ENCODE data around the gene SLC16A1.
"Not testable (repeated sequence)": the region's sequence is repeated elsewhere in the genome, so short reads cannot be mapped to it uniquely, and the experiment has no call there.

Gene SLC16A1, protein sequence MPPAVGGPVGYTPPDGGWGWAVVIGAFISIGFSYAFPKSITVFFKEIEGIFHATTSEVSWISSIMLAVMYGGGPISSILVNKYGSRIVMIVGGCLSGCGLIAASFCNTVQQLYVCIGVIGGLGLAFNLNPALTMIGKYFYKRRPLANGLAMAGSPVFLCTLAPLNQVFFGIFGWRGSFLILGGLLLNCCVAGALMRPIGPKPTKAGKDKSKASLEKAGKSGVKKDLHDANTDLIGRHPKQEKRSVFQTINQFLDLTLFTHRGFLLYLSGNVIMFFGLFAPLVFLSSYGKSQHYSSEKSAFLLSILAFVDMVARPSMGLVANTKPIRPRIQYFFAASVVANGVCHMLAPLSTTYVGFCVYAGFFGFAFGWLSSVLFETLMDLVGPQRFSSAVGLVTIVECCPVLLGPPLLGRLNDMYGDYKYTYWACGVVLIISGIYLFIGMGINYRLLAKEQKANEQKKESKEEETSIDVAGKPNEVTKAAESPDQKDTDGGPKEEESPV

DNA sequence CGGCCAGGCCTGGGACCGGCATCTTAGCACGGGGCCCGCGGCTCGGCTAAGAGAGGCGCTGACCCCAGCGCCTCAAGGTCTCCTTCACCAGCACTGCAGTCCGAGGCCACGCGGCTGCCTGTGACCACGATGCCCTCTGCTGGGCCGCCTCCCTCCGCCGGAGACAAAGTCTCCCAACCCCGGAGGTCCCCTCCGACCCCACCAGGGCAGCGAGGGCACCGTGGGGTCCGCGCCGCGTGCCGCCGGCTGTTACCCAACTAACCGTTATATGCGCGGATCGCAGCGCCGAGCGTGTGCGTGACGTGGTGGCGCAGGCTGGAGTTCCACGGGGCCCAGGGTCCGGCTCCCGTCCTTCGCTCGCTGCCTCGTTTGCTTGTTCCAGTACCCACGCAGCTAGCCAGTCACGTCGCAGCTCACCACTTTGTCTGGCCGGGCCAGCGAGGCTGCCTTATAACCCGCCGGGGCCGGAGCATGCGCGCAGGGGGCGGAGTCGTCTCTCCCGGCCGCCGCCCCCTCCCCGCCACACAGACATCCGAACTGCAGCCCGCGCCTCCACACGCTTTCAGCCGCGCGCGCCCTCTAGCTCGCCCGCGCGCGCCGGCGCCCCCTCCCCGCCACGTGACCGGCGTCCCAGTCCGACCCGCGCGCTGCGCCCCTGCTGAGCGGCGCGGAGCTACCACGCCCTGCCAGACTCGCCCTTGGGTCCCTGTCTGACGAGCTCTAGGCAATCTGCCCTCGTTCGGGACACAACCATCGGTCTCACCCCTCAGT, at the start of gene SLC16A1:
Gene SLC16A1 (minus strand): TSS at position 424 of the 771 bp plus-strand sequence. CDS start 26,888 bp downstream, outside the sequence.
- TF ChIP-seq JUND (IDR thresholded peaks at IDR 0.05; ENCODE audit: low read depth): no peak
- DNase-seq (ENCODE audit: low read depth in 1 of 2, low spot score in 1 of 2): peak; percentile 46 to 74
- in situ Hi-C loops (cut with HindIII; ENCODE audit: low pct_unique_long_range_greater_than_20kb, low sequenced_read_pairs): no loop called here

DNA sequence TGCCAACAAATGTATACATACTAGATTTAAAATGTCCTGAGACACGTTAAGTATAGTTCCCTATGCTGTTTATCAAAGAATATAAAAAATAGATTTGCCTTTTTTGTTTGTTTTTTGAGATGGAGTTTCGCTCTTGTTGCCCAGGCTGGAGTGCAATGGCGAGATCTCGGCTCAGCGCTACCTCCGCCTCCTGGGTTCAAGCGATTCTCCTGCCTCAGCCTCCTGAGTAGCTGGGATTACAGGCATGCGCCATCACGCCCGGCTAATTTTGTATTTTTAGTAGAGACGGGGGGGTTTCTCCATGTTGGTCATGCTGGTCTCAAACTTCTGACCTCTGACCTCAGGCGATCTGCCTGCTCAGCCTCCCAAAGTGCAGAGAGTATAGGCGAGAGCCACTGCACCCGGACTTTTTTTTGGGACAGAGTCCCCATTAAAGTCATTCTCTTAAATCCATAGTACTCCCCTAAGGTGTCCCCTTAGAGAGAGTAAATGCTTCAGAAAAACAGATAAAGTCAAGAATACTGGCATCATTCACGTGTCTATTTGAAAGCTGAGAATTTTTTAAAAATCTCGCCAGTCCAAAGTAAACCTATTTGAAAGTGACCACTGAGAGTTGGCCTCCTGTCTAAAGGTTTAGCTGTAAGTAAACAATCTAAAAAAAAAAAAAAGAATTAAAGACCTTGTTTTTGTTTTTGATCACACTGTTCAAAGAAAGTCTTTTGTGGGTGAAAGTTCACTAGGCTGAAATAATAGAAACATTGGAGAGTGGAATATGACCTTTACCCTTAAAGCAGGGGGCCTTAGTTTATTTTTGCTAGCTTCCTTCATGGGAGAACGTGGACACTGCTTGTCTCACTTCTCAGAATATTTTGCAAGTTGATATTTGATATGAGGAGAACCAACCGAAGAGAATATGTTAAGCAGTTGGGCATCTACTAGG, 48.0 kb upstream of the SLC16A1 start:
- TF ChIP-seq JUND (IDR thresholded peaks at IDR 0.05; ENCODE audit: low read depth): no peak
- DNase-seq (ENCODE audit: low read depth in 1 of 2, low spot score in 1 of 2): no peak
- in situ Hi-C loops (cut with HindIII; ENCODE audit: low pct_unique_long_range_greater_than_20kb, low sequenced_read_pairs): no loop called here

DNA sequence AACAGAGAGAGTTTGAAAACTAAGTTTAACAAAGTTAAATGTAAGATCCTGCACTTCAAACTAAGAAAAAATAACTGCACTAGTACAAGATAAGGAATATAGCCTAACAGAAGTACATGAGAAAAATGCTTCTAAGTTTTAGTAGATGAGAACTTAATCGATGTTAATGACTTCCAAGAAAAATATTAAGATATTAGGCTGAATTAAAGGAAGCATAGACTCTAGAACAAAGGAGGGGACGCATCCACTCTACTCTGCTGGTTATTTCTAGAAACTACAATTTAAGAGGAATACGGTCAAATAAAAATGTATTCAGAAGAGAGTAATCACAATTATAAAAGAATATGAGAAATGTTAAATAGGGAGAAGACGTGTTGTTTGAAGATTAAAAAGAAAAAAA, 46.3 kb upstream of the SLC16A1 start:
- DNase-seq (ENCODE audit: low read depth in 1 of 2, low spot score in 1 of 2): no peak
- in situ Hi-C loops (cut with HindIII; ENCODE audit: low pct_unique_long_range_greater_than_20kb, low sequenced_read_pairs): no loop called here
- TF ChIP-seq JUND (IDR thresholded peaks at IDR 0.05; ENCODE audit: low read depth): no peak

DNA sequence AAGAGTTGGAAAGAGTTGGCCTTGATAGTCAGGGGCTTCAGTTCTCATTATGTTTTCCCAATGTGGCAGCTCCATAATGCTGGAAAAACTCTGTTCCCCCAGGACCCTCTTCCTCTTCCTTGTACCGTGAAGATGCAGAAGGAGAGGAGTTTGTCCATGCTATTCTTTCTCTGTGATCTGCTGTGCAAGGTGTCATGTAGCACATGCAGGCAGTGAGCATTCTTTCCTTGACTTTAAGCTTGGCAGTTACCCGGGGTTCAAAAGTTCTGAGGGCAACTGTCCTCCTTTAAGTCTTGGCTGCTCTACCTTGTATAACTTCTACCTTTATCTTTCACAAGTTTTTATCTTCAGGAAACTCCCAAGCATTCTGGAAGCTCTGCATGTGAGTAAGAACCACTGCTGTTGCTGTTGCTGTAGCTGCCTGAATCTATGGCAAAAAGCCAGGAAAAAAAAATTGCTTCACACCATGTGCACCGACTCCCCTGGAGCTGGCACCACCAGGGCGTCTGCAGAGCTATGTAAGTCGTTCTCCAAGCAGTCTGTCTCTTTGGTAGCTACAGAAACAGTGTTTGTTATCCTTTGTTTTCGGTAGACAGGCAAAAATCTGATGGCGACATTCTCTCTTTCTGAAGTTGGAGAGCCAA, 42.7 kb upstream of the SLC16A1 start:
- in situ Hi-C loops (cut with HindIII; ENCODE audit: low pct_unique_long_range_greater_than_20kb, low sequenced_read_pairs): no loop called here
- no peak for TF ChIP-seq JUND (IDR thresholded peaks at IDR 0.05; ENCODE audit: low read depth)
- peak; percentile 4 to 5 for DNase-seq (ENCODE audit: low read depth in 1 of 2, low spot score in 1 of 2)

DNA sequence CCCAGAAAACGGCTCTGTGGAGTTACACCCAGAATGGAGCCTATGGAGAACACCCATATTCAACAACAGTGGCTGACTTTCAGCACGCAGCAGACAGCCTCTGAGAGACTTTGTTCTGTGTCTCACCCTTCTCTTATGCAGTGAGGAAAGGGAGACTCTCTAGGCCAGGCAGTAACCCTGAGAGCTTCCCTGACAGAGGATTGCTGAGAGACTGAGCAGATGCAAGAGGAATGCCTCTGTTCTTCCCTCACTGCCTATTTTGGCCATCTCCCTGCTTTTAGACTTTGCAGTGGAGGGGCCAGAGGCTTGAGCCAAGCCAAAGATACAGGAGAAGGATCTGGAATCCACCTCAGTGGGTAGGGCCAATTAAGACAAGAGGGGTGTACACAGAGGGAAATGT, 41.8 kb upstream of the SLC16A1 start:
- no peak for TF ChIP-seq JUND (IDR thresholded peaks at IDR 0.05; ENCODE audit: low read depth)
- in situ Hi-C loops (cut with HindIII; ENCODE audit: low pct_unique_long_range_greater_than_20kb, low sequenced_read_pairs): no loop called here
- DNase-seq (ENCODE audit: low read depth in 1 of 2, low spot score in 1 of 2): no peak

DNA sequence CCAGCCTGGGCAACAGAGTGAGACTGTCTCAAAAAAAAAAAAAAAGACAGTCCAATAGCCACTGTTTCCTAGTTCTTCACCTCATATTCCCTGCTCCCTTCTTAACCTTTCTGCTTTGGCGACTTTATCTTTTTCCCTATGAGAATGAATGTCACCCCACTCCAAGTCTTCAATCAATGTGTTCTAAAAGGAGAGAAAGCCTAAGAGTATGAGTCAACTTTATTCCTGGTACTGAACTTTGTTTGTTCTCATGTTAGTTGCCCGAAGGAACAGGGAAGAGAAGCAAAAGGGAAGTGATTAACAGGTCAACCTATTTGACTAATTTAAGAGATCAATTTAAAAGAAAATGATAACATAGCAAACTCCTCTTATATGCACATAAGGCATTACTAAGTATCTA, 39.9 kb upstream of the SLC16A1 start:
- no peak for TF ChIP-seq JUND (IDR thresholded peaks at IDR 0.05; ENCODE audit: low read depth)
- in situ Hi-C loops (cut with HindIII; ENCODE audit: low pct_unique_long_range_greater_than_20kb, low sequenced_read_pairs): no loop called here

DNA sequence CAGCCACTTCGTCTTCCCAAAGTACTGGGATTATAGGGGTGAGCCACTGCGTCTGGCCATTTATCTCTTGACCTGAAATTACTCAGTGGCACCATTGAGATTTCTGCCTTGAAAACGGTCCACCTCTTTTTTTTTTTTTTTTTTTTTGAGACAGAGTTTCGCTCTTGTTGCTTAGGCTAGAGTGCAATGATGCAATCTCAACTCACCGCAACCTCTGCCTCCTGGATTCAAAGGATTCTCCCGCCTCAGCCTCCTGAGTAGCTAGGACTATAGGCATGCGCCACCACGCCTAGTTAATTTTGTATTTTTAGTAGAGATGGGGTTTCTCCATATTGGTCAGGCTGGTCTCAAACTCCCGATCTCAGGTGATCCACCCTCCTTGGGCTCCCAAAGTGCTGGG, 39.0 kb upstream of the SLC16A1 start:
- in situ Hi-C loops (cut with HindIII; ENCODE audit: low pct_unique_long_range_greater_than_20kb, low sequenced_read_pairs); DNase-seq (ENCODE audit: low read depth in 1 of 2, low spot score in 1 of 2): not testable (repeated sequence)

More for the DNA sequence above, 39.9 kb upstream of the SLC16A1 start:
- DNase-seq (ENCODE audit: low read depth in 1 of 2, low spot score in 1 of 2): no peak

DNA sequence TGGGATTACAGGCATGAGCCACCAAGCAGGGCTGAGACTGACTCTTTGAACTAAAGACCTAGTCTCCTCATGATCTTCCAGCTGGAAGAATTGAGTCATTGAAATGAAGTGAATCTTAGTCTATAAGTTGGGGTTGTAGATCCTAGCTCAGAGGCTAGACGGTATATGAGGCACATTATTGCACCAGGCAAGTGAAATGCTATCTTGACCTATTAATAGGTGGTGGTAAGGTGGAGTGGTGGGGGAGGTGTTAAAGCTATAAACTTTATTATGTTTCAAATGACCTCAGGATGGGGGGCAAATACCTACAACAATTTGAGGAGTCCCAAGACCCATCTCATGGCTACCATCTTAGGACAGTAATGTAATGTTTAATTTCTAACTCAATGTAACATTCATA, 36.8 kb upstream of the SLC16A1 start:
- in situ Hi-C loops (cut with HindIII; ENCODE audit: low pct_unique_long_range_greater_than_20kb, low sequenced_read_pairs): no loop called here
- no peak for TF ChIP-seq JUND (IDR thresholded peaks at IDR 0.05; ENCODE audit: low read depth)
- no peak for DNase-seq (ENCODE audit: low read depth in 1 of 2, low spot score in 1 of 2)

DNA sequence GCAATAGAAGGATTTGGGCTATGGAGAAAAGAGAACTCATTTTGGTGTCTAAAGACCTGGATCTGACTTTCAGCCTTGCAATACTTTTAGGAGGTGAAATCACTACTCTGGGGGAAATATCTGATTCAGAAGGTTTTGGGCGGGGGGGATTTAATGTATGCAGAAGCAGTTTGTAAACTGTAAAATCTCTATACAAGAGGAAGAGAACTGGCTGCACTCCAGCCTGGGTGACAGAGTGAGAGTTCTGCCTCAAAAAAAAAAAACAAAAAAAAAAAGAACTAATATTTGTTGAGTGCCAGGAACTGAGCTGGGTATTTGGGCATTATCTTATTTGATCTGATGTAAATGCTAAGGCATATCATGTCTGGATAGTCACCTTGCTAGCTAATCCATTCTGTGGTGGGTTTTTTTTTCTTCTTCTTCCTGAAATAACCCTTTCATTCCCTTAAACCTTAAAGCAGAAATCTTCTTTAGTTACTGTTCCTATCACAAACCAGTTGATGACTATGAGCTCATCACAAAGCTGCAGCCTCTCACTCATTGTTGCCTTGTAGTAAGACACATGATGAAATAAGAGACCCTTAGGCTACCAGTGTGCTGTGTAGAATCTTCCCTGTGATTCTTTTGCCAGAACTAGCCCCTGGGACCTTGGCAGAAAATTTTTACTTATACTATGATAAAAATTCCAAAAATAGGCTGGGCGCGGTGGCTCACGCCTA, 35.6 kb upstream of the SLC16A1 start:
- DNase-seq (ENCODE audit: low read depth in 1 of 2, low spot score in 1 of 2): no peak
- in situ Hi-C loops (cut with HindIII; ENCODE audit: low pct_unique_long_range_greater_than_20kb, low sequenced_read_pairs): no loop called here
- TF ChIP-seq JUND (IDR thresholded peaks at IDR 0.05; ENCODE audit: low read depth): no peak

DNA sequence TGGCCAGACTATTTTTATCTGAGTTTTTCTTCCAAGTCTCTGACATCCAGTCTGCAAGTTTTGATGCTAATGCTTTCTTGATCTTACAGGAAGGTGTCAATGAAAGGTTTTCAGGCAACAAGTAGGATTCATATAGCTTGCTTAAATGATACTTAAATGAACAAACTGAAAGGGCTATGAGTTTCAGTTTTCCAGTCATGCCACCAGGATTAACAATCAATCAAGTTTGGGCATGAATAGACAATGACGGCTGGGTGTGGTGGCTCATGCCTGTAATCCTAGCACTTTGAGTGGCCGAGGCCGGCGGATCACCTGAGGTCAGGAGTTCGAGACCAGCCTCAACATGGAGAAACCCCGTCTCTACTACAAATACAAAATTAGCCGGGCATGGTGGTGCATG, 34.3 kb upstream of the SLC16A1 start:
- no peak for DNase-seq (ENCODE audit: low read depth in 1 of 2, low spot score in 1 of 2)
- TF ChIP-seq JUND (IDR thresholded peaks at IDR 0.05; ENCODE audit: low read depth): no peak
- in situ Hi-C loops (cut with HindIII; ENCODE audit: low pct_unique_long_range_greater_than_20kb, low sequenced_read_pairs): no loop called here

DNA sequence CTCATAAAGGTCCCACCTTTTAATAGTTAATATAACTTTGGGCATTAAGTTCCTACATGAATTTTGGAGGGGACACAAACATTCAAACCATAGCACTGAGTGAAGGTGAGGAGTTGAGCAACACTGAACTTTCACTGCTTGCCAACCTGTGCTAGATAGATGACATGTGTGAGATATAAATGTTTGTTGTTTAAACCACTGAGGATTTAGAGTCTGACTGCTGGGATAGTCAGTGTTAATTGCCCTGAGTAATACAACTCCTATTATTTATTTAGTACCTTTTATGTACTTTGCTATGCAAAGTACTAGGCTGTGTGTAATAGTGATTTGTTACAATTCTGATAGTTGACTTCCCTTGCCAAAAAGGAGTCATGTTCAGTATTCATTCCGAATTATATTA, 32.4 kb upstream of the SLC16A1 start:
- no peak for TF ChIP-seq JUND (IDR thresholded peaks at IDR 0.05; ENCODE audit: low read depth)

More for the DNA sequence above, 32.4 kb upstream of the SLC16A1 start:
- DNase-seq (ENCODE audit: low read depth in 1 of 2, low spot score in 1 of 2): peak in 1 of 2 experiments; percentile 4
- in situ Hi-C loops (cut with HindIII; ENCODE audit: low pct_unique_long_range_greater_than_20kb, low sequenced_read_pairs): no loop called here

Measured in T47D (cell line).